Hematopoietic multipotent progenitor cell treated with erythropoietin and hydrocortisone succinate and interleukin-3 and kit ligand, for 6 days (in vitro differentiated cells): ENCODE measurements around the gene BOD1.

Experiments
- DNase-seq: peaks from one replicate; pipeline ENCODE4 v3.0.0-alpha.2; 2015

The BOD1 gene

GRCh38 chr5:173573126-173573960, 43.1 kb downstream of the BOD1 start:
- peak; percentile 66 for DNase-seq

DNA sequence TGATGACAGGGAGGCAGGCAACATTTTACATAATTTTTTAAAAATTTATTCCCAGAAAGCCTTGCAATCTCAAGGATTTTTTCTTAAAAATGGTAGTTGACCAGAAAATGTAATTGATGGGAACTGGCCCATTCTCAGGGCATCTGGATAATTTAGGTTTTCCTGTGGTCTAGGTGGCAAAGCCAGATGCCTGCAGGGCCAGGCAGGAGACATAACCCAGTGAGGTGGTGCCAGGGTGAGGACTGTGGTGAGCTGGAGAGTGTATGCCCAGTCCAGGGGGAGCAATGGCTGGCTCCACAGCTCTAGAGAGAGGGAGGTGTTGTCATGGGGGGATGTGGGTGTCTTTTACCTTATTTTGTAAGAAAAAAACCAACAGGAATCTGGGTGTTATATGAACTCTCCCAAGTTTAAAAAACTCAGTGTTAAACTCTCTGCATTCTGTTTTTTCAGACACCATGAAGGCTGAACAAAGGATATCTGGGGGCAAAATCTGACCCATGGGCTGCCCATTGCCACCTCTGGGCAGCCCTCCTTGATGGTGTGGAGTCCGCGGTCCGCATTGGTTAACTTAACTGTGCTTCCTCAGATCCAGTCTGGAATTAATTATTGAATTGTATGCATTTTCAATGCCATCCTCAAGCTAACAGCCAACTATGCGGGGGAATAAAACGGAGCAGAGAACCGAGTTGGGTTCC, 43.9 kb downstream of the BOD1 start:
- DNase-seq, result no peak

DNA sequence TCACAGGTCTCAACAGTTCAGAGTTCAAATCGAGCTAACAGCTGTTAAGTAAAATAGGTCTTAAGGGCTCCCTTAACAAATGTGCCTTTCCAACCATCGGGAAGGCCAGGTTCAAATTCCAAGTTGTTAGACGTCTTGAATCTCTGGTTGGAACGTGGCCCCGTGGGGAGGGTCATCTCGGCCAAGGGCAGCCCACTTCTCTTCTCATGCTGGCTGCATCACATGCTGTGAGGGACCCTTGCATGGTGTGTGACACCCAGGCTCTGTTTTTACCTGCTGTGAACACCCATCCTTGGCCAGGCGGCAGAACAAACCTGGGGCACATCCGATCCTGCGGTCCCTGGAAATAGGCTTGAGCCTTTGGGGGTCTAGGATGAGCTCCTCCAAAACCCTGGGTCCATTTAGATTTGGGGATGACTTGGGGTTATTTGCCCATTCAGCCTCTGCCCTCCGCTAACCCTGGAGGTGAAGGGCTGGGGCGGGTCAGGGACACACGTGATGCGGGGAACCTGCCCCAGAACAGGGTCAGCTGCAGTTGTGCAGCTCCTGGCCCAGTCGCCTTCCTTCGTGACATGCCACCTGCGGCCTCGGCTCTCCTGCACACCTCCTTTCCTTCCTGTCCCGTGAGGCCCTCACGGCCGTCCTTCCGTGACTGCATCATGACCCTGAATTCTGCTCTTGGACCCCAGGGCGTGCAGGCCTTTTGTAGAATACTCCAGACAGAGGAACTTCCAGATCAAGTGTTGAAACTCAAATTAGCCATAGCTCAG, 45.9 kb downstream of the BOD1 start:
- DNase-seq, result no peak

GRCh38 chr5:173568703-173569102, 47.7 kb downstream of the BOD1 start:
- no peak for DNase-seq

GRCh38 chr5:173568128-173568527, 48.3 kb downstream of the BOD1 start:
- no peak for DNase-seq

GRCh38 chr5:173567548-173567947, 48.9 kb downstream of the BOD1 start:
- no peak for DNase-seq

DNA sequence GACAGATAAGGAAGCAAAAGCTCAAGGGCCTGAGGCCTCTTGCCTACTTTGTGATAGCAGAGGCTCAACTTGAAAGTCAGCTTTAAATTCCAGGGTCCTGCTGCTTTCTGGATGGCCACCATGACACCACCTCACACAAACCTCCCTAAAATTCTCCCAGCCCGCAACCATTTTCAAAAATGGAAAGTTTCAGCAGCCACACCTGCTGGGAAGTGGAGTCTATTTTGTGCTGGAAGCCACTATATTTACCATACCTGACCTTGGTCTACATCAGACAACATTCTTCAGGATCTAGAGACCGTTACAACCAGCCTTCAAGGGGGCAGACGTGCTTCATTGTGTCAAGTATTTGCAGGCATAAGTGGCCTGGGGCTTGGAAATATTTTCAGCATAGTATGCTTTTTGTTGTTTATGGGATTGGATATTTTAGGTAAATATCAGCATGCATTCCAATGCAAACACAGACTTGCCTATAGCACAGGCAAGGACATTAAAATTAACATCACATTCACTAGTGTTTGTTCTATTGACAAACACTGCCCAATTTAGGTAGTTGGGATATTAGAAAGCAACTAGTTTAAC, 50.9 kb downstream of the BOD1 start:
- DNase-seq, result no peak

DNA sequence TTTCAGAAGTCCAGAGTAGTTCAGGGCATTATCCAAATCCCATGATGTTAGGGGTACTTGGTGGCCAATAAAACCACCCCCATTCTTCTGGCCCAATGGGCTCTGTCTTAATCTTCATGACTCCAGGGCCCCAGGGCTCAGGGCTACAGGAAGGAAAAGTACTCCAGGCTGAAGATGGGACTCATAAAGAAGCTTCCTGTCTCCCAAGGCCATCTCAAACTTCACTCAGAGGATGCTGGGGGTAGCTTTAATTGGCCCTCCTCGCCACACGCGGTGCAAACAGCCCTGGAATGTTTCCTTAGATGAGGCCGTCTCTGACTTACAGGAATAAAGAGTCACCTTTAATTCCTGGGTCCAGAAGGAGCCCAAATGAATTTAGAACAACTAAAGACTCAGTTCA, 52.3 kb downstream of the BOD1 start:
- DNase-seq, result no peak

DNA sequence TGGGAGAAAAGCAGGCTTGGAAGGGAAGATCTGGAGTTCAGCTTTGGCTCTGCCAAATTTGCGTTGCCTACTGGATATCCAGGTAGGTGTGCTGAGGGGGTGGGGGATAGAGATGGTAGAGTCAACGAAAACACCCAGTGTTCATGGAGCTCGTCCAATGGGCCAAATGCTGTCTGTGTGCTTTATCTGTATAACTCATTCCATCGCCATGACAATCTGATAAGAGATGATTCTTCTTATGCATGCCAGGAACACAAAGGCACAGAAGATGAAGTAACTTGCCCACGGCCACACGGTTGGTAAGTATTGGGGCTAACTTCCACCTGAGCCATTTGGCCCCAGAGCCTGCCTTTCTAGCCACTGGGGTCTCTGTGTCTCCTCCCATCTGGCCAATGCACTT, 53.2 kb downstream of the BOD1 start:
- no peak for DNase-seq

GRCh38 chr5:173562451-173562850, 54.0 kb downstream of the BOD1 start:
- no peak for DNase-seq
